GM21723 (cell line): Measurements from ENCODE around the gene EBF3.

ENCODE experiments used
- ATAC-seq: cut with Tn5 transposase; IDR thresholded peaks from one replicate; pipeline ENCODE4 v1.9.1; 2021; ENCODE audit warnings: mild to moderate bottlenecking, moderate library complexity; ENCODE audit not compliant: unreplicated experiment

The EBF3 gene

GRCh38 chr10:129971381-129972144 lies 7.5 kb upstream of the EBF3 start:
- no peak for ATAC-seq

DNA sequence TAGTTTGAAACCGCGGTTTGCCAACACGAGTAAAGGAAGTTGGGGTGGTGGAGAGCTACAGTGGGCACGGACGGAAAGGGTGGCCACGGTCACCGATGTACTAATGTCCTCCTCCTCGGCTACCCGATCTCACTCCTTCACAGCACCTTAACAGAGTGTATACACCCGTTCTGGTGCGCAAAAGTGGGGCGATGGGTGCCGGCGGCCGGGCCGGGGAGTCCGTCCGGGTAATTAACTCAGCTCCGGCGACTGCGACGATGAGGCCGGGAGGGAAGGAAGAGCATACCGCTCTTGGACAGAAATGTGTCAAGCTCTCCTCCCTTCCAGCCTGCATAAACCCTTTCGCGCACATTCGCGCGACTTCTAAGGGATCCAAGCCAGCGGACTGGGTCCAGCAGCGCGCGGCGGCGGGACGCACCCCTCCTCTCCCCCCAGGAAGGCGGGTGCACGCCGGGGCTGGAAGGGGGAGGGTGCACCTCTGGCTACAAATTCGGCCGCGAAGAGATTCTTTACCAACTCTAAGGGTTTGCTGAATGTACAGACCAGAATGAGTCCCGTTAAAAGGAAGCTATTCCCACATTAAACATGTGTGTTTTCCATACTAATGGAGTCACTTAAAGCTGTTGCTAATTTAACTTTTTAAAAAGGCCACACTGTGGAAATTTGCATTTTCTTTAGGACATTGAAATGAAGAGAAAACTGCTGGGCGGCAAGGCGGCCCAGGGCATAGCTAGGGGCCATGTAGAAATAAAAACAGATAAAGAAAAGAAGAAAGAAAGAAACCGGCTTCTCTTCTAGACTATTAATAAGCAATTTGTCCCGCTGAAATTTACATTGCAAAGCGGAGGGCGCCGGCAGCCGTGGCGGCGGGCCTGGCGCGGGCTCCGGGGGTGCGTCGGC lies 6.6 kb upstream of the EBF3 start:
- ATAC-seq = no peak

DNA sequence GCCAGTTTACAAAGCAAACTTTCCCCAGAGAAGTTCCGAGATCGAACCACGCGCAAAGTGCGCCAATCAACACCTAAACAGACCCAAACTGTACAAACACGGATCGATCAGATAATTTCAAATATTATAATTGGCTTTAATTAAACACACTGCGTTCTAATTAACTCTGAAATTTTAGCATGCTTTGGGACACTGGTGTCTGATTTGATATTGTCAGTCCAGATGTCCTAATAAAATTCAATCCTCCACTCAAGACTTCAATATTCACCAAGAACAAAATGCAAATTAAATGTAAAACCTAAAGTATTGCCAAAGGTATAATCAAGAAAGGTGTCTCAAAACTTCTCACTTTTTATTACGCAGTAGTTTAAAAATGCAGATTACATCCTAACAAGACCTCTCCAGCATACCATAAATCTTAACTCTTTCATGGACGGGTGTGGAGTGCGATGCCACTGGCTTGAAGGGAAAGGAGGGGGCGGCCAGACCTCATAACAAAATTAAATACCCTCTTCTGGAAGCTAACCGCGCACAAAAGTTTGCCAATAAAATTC lies 5.9 kb upstream of the EBF3 start:
- ATAC-seq = no peak

DNA sequence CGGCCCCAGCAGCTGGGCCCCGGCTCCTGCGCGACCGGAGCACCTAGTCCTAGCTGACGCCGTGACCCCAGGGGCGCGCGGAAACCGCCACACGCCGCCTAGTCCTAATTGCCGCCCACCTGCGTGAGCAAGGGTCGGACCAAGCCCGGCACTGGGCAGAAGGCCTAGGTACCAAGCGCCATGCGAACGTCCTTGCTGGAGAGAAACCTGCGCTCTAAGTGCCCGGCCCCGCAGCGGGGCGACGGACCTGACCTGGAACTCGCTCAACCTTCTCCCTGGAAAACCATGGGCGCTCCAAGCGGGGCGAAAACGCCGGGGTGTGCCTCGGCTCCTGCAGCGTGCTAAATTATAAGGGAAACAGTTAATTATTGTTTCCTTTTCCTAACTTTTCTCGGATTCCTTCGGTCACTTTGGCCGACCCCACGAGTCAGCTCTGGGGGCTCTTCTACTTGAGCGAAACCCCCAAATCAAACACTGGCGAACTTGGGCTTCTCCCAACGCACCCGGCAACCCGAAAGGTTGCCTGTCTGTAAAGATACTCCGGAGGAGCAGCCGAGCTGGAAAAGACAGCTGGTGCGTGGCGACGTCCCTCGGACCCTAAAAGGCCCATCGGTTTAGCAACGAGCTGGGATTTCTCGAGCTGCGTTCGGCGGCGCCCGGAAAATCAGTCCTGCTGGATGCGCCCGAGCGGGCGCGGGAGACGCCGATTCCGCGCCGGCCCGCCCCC lies 5.3 kb upstream of the EBF3 start:
- ATAC-seq = no peak

GRCh38 chr10:129968853-129969183 lies 4.7 kb upstream of the EBF3 start:
- ATAC-seq = no peak

DNA sequence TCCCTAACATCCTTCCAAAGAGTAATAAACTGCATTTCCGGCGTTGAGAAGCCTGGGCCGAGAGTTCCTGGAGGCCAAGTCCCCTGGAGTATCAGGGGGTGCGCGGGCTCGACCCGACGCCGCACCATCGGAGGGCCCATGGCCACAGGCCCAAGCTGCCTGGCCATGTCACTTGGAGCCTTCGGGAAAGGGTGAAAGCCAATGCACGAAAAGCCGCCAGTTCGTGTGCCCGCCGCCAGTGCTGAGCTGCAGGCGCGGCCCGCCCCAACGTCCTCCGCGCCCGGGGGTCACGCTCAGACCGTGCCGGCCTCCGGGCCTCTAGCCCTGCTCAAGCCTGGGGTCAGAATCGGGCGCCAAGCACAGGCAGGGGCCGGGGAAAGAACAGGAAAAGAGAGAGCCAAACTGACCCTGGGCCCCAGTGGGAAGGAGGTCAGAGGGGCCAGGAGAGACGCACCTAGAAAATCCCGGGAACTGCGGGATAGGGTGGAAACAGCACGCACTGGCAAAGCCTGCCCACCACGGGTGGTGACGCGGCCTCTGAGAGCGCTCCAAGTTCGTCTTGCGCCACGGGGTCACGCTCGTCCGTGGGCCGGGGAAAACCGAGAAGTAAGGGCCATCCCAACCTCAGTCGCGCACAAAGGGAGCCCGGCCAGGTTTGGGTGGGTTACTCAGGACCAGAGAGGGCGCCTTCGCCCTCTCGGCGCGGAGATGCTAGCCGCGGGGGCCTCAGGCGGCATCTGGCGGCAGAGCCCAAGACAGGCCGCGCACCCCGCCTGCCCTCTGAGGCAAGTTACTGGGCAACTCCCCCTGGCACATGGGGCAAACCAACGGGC lies 4.2 kb upstream of the EBF3 start:
- no peak for ATAC-seq

DNA sequence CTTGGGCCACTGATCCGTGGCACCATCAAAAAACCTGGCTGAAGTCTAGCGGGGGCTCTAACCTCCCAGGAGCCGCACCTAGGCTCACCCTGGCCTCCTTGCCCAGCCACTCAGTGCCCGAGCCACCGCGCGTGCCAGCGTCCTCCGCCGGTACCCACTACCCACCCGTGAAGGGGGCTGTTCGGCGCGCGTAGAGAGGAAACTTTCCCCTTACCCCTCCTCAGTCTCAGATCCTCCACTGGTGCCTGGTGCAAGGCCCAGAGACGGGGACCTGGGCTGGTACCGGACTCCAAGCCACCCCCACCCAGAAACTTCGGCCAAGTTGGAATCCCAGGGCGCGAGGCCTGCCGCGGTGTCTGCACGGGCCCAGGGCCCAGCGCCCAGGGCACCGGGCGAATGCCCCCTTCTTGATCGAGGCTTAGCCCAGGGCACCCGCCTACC lies 3.5 kb upstream of the EBF3 start:
- no peak for ATAC-seq

DNA sequence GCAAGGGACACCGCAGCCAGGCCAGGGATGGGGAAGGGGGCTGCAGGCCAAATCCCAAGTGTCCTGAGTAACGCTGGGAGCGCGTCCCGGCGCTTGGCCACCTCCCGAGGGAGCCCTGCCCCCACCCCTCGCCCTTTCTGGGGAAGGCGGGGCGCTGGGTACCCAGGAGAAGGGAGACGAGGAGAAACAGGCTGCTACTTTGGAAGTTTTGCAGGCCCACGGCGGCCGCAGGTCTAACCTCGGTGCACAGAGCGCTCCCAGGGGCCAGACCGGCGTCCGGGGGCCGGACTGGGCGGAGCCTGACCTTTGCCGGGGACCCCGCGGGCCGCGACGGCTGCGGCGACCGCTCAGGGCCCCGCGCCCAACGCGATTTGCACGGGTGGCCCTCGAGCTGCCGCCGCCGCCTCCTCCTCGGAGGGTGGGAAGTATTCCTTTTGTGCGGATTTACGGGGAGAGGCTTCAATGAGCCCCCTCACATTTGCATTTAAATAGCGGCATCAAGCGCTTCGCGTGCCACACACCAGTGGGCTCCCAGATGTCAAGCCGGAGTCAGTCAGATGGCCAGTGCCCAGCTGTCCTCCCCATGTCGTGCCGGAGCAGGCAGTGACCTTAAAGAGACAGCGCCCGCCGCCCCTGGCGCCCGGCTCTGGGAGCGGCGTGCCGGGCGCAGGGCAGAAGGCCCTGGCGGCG lies 3.0 kb upstream of the EBF3 start:
- no peak for ATAC-seq

DNA sequence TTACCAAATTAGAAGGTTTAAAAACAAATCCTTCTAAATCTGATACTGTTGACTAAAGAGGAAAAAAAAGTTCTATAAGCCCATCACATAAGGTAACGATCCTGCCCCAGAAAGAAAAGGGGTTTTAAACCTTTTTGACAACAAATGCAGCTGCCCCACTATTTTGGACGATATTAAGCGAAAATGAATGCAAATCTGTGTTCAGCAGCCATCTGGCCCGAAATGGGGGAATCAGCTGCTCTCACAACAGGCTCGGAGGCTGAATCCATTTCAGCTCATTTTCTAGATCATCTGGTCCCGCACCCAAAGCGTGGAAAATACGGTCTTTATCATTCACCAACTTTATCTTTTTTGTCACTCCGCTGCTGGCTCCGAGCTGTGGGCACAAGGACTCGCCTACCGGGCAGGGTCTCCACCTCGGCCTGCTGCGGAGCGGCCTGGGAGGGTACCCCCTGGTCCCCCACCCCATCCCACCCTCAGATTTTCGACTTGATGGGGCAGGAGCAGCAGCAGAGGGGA lies 2.4 kb upstream of the EBF3 start:
- no peak for ATAC-seq

DNA sequence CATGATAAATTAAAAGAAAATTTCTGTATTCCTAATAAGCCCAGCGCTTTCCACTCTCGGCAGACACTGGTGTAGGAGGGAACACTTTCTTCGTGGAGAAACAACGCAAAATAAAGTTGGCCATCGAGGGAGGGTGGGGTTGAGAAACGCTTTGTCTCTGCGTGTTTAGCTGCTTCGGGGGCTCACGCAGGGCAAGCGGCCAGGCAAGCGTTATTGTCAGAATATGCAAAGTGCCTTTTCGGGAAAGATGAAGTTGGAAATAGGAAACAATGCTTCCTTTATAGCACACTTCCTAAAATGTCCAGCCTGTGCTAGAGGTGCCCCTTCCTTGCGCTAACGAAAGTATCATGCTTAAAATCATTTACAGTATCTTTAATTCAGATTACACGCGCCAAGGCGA lies 1.9 kb upstream of the EBF3 start:
- ATAC-seq = no peak

- no peak for ATAC-seq
Measured at GRCh38 chr10:129965425-129965808, 1.3 kb upstream of the EBF3 start.

- ATAC-seq = no peak
Measured at GRCh38 chr10:129964611-129965424, 744 bp upstream of the EBF3 start.

DNA sequence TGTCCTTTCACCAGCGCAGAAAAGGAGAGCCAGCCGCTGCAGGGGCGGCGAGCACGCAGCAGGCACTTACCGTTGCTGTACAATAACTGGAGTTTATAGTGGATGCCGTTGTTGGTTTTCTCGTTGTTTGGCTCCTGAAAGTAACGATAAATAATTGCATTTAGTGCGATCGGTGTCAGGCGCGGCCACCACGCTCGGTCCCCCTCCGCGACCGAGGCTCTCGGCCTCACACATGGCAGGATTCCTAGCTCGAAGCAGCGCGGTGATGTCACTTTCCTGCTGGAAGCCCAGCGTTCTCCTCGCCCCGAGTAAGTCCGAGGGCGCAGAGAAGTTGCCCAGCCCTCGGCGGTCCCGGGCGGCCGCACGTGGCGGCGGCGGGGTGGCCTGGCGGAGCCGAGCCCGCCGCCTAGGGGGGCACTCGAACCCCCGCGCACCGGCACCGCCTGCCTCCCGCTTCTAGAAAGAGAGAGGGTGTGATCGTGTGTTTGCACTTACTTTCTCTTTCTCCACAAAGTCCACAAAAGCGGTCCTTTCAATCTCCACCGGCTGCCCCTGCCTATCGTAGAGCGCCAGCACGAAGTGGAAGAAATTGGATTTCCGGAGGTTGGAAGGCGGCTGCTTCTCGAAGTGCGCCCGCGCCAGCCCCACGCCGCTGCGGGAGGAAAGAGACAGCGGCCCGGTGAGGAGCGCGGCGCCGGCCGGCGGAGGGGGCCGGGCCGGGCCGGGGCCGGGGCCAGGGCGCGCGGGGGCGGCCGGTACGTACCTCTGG lies 1.0 kb downstream of the EBF3 start:
- ATAC-seq = no peak

DNA sequence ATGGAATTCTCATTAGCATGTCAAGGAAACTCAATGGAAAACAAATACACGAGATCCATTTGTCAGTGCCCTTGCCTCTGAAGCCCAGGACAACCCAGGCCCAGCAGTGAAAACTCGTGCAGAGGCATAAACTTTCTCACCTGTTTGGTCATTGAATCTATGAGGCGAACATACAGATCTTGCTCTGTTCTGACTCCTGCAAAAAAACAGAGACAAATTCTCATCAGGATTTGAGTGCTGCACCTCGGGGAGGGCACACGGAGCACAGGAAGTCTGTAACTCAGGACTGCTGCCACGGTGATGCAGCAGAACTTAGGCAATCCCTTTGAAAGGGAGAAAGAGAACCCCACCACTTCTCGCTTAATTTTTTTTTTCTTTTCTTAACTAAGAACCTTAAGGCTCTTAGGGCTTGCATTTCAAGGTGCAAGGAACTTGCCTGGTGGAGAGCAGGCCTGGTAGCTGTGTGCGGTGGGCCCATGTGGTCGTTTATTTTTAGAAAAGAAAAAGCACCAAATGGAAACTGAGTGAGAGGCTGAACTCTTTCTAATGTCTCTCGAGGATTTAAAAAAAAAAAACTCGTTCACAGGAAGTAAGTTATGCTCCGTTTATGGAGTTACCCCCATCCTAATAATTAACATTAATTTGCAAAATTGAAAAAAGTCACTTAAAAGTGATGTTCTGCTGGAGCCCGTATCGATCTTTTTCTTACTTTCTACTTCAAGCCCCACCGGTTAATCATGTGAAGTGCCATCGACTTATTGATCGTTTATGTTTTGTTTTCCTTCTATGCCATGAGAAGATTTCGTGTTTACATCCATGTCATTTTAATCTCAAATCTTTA lies 1.8 kb downstream of the EBF3 start:
- ATAC-seq = no peak

DNA sequence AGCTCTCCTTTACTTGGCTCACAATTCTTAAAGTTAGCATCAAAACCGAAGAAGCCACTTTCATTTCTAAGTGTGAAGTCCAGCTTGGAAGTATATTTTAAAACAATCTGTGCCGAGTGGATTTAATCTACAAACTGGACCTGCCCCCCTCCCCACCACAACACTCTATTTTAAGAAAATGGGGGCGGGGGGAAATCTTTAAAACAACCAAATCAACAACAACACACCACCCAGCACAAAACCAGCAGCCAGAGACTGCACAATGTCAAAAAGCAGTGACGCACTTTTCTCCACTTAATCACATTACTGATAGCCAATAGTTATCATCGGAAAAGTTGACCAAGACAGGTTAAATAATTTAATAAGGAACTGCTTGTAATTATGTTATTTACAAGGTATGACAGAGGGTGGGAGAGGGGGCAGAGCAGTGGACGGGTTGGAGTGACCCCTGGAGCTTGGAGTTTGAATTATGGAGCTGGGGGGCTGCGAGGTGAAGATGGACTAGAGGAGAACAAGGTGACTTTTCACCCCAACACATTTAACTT lies 2.8 kb downstream of the EBF3 start:
- ATAC-seq = no peak

GRCh38 chr10:129960481-129961156 lies 3.5 kb downstream of the EBF3 start:
- ATAC-seq = no peak
